ENCODE measurements around the gene SPSB2.

DNA sequence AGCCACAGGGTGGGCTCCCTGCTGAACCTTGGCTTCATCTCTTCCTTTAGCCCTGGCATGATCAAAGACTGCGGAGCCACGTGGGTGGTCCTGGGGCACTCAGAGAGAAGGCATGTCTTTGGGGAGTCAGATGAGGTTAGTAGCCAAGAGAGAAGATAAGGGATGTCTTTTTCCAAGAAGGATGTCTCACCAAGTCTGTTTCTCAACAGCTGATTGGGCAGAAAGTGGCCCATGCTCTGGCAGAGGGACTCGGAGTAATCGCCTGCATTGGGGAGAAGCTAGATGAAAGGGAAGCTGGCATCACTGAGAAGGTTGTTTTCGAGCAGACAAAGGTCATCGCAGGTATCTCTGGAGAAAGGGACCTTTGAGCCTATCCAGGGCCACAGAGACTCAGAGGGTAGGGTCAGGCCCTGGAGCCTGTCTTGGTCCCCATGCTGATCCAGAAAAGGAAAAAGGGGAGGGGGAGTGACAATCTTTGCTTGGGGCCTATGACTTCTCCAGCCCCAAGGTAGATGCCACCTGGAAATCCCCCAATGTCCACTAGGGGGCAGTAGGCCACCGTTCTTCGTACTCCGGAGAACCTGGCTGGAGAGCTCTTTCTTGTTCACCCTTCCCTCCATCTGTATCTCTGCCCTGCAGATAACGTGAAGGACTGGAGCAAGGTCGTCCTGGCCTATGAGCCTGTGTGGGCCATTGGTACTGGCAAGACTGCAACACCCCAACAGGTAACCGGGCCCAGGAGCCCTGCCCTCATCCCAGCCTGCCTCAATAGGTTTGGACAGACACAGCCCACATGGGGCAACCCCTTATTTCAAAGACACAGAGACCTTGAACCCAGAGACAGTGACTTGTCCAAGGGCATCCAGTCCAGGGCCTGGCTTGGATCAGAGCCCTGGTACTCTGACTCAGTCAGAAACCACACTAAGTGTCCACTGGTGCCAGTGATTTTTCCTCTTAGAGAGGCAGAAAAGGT lies 3.8 kb downstream of the SPSB2 start:
- TF ChIP-seq, protein P1, sequence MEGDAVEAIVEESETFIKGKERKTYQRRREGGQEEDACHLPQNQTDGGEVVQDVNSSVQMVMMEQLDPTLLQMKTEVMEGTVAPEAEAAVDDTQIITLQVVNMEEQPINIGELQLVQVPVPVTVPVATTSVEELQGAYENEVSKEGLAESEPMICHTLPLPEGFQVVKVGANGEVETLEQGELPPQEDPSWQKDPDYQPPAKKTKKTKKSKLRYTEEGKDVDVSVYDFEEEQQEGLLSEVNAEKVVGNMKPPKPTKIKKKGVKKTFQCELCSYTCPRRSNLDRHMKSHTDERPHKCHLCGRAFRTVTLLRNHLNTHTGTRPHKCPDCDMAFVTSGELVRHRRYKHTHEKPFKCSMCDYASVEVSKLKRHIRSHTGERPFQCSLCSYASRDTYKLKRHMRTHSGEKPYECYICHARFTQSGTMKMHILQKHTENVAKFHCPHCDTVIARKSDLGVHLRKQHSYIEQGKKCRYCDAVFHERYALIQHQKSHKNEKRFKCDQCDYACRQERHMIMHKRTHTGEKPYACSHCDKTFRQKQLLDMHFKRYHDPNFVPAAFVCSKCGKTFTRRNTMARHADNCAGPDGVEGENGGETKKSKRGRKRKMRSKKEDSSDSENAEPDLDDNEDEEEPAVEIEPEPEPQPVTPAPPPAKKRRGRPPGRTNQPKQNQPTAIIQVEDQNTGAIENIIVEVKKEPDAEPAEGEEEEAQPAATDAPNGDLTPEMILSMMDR (conservative IDR thresholded peaks at IDR 0.05; ENCODE audit: low read depth, low read length) = peak; percentile 81
- no peak for TF ChIP-seq EZH2 (IDR thresholded peaks at IDR 0.05; ENCODE audit: borderline replicate concordance, low read depth, low read length, poor library complexity, severe bottlenecking)
